Measurements from ENCODE around the gene SIGLEC6. TPM values are rescaled to one million over a fixed set of nuclear protein-coding genes. Genes with fewer than 3 reads are reported as not detected.

SIGLEC6 gene
- total RNA-seq, 1 experiment from 2014 or later, result not detected

DNA sequence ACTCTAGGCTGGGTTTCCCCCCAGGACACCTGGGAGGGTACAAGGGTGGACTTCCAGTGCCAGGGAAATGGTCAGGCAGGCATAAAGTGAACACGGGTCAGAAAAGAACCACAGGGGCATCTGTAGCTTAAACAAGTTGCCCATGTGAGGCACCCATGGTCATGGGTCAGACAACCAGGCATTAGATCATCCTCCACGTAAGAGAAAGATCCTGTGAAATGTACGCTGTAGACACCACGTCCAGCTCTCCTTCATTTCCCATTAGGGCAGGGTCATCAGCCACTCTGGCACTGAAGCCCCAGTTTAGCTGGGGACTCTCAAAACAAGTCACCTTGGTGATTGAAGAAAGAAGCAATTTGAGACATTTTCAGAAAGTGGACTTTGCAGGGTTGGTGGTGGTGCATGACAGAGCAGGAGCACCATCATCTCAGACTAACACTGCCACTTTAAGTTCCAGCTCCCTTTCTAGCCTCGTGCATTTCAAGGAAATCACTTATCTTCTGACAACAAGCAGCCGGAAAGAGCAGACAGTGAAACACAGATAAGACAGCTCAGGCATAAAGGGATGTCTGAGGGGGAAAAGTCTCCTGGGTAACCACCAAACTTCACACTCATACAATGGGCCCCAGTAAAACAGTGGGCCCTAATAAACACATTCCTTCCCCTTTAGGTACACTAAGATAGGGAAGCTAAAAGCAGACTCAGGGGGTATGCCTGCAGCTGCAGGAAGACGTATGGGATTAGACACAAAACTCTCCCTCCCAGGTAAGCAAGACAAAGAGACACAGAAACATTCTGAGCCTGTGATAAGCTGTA lies 16.1 kb upstream of the SIGLEC6 start:
- BruUV-seq (replicated peaks), result no TSS peak

DNA sequence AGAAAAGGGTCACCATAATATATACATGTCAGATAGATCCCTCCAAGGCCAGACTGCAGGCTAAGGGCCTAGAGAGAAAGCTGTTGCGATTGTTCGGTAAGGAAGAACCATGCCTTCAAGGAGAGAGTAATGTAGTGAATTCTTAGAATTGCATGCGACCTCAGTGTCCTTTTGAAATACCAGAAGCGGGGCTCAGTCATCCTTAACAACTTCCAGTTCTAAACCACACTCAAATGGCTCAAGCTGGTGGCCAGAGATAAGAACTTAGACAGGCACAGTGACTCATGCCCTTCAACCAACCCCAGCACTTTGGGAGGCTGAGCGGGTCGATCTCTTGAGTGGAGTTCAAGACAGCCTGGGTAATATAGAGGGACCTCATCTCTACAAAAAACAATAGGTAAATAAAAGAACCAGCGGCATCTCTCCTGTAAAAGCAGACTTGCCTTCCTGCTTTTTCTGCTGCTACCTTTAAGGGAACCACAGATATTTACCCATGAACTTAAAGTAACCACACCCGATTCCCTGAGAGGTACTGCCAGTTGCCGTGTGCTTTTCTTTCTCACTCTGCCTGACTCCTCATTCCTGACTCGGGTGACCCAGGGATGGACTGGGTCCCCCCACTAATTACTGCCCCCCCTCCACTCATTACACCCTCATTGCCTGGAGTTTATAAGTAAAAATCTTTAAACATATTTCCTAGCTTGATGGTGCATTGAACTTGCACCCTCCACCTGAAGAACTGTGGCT lies 15.4 kb upstream of the SIGLEC6 start:
- CTCF ChIA-PET, result no interaction called here
- Histone ChIP-seq H3K36me3 (ENCODE audit: control insufficient read depth, insufficient read depth, low read length) (no peaks in the 10 kb centered on the region), H3K4me1 (ENCODE audit: control insufficient read depth, insufficient read depth, low read length) (no peaks in the 10 kb centered on the region), H3K4me3 (ENCODE audit: low read depth in 2 of 2, low read length in 2 of 2) (no peak overlapping the region), H3K27me3 (ENCODE audit: control insufficient read depth, insufficient read depth, low read length) (0 out of 2 replicates have a peak, but pooled peaks cover 2% of the 10 kb centered on the region), H3K9me3 (ENCODE audit: control insufficient read depth, insufficient read depth, low read depth, low read length) (no peaks in the 10 kb centered on the region), H3K27ac (ENCODE audit: low read length) (no peak overlapping the region)
- no TSS peak for BruUV-seq (replicated peaks)
- POLR2A ChIA-PET, result no interaction called here
- intact Hi-C loops (cut with micrococcal nuclease; ENCODE audit: unreplicated experiment), result no loop called here
- ATAC-seq (no peak), DNase-seq (ENCODE audit: low read depth, low spot score) (no peak)
- in situ Hi-C loops (cut with HindIII; ENCODE audit: low pct_unique_long_range_greater_than_20kb, low sequenced_read_pairs), result no loop called here
- TF ChIP-seq, protein P1, sequence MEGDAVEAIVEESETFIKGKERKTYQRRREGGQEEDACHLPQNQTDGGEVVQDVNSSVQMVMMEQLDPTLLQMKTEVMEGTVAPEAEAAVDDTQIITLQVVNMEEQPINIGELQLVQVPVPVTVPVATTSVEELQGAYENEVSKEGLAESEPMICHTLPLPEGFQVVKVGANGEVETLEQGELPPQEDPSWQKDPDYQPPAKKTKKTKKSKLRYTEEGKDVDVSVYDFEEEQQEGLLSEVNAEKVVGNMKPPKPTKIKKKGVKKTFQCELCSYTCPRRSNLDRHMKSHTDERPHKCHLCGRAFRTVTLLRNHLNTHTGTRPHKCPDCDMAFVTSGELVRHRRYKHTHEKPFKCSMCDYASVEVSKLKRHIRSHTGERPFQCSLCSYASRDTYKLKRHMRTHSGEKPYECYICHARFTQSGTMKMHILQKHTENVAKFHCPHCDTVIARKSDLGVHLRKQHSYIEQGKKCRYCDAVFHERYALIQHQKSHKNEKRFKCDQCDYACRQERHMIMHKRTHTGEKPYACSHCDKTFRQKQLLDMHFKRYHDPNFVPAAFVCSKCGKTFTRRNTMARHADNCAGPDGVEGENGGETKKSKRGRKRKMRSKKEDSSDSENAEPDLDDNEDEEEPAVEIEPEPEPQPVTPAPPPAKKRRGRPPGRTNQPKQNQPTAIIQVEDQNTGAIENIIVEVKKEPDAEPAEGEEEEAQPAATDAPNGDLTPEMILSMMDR (IDR thresholded peaks at IDR 0.05), result no peak
- TF ChIP-seq TCF7L2 (IDR thresholded peaks at IDR 0.05; ENCODE audit: low read depth, low read length), result no peak
- no peak for TF ChIP-seq POLR2AphosphoS5 (IDR thresholded peaks at IDR 0.05; ENCODE audit: low read depth, low read length)
- no peak for TF ChIP-seq SIN3A (IDR thresholded peaks at IDR 0.05; ENCODE audit: borderline replicate concordance, insufficient read depth, low read depth, low read length)
- TF ChIP-seq, protein P2, sequence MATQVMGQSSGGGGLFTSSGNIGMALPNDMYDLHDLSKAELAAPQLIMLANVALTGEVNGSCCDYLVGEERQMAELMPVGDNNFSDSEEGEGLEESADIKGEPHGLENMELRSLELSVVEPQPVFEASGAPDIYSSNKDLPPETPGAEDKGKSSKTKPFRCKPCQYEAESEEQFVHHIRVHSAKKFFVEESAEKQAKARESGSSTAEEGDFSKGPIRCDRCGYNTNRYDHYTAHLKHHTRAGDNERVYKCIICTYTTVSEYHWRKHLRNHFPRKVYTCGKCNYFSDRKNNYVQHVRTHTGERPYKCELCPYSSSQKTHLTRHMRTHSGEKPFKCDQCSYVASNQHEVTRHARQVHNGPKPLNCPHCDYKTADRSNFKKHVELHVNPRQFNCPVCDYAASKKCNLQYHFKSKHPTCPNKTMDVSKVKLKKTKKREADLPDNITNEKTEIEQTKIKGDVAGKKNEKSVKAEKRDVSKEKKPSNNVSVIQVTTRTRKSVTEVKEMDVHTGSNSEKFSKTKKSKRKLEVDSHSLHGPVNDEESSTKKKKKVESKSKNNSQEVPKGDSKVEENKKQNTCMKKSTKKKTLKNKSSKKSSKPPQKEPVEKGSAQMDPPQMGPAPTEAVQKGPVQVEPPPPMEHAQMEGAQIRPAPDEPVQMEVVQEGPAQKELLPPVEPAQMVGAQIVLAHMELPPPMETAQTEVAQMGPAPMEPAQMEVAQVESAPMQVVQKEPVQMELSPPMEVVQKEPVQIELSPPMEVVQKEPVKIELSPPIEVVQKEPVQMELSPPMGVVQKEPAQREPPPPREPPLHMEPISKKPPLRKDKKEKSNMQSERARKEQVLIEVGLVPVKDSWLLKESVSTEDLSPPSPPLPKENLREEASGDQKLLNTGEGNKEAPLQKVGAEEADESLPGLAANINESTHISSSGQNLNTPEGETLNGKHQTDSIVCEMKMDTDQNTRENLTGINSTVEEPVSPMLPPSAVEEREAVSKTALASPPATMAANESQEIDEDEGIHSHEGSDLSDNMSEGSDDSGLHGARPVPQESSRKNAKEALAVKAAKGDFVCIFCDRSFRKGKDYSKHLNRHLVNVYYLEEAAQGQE (IDR thresholded peaks at IDR 0.05; ENCODE audit: insufficient read depth in 1 of 2, low read depth in 2 of 2, low read length in 1 of 2), result no peak

More for the DNA sequence above, 16.1 kb upstream of the SIGLEC6 start:
- TF ChIP-seq, protein P1 (IDR thresholded peaks at IDR 0.05), result no peak
- no peak for ATAC-seq
- H3K9me3 ChIP-seq (ENCODE audit: control insufficient read depth, insufficient read depth, low read depth, low read length), result no peaks in the 10 kb centered on the region
- 0 out of 2 replicates have a peak, but pooled peaks cover 2% of the 10 kb centered on the region for H3K27me3 ChIP-seq (ENCODE audit: control insufficient read depth, insufficient read depth, low read length)
- no peak overlapping the region for H3K4me3 ChIP-seq (ENCODE audit: low read depth in 2 of 2, low read length in 2 of 2)
- POLR2A ChIA-PET, result no interaction called here
- no peak for DNase-seq (ENCODE audit: low read depth, low spot score)
- no peak overlapping the region for H3K27ac ChIP-seq (ENCODE audit: low read length)
- H3K36me3 ChIP-seq (ENCODE audit: control insufficient read depth, insufficient read depth, low read length), result no peaks in the 10 kb centered on the region
- intact Hi-C loops (cut with micrococcal nuclease; ENCODE audit: unreplicated experiment) (no loop called here), in situ Hi-C loops (cut with HindIII; ENCODE audit: low pct_unique_long_range_greater_than_20kb, low sequenced_read_pairs) (no loop called here)
- H3K4me1 ChIP-seq (ENCODE audit: control insufficient read depth, insufficient read depth, low read length), result no peaks in the 10 kb centered on the region
- CTCF ChIA-PET, result no interaction called here

Data from Panc1 (cell line).